GM21576 (cell line): ENCODE results near the gene HELT.
"Not testable (repeated sequence)": the region's sequence is repeated elsewhere in the genome, so short reads cannot be mapped to it uniquely, and the experiment has no call there.

Source experiments
- ATAC-seq: cut with Tn5 transposase; IDR thresholded peaks from one replicate; pipeline ENCODE4 v1.9.1; 2021; ENCODE audit warnings: mild to moderate bottlenecking, moderate library complexity; ENCODE audit not compliant: unreplicated experiment

The HELT gene

GRCh38 chr4:185017964-185018772 is at the start of gene HELT:
Gene HELT (plus strand): TSS chr4:185018490. CDS start chr4:185018929, 439 bp downstream.
- no peak for ATAC-seq

- ATAC-seq = no peak
These were observed 49.5 kb upstream of the HELT start for GRCh38 chr4:184968784-184969201.

GRCh38 chr4:184969610-184970009 is 48.7 kb upstream of the HELT start:
- ATAC-seq = no peak

GRCh38 chr4:184972991-184973390 is 45.3 kb upstream of the HELT start:
- ATAC-seq = no peak

GRCh38 chr4:184976348-184976747 is 41.9 kb upstream of the HELT start:
- not testable (repeated sequence) for ATAC-seq

- ATAC-seq = no peak
These were observed 40.5 kb upstream of the HELT start for GRCh38 chr4:184977747-184978146.

- no peak for ATAC-seq
These were observed 40.1 kb upstream of the HELT start for GRCh38 chr4:184978211-184978610.

GRCh38 chr4:184979461-184980124 is 38.7 kb upstream of the HELT start:
- ATAC-seq = no peak

GRCh38 chr4:184980261-184980660 is 38.0 kb upstream of the HELT start:
- no peak for ATAC-seq

- ATAC-seq = peak; percentile 87
These were observed 34.5 kb upstream of the HELT start for GRCh38 chr4:184983672-184984356.

GRCh38 chr4:184987493-184988031 is 30.7 kb upstream of the HELT start:
- ATAC-seq = no peak

GRCh38 chr4:184988611-184989010 is 29.7 kb upstream of the HELT start:
- no peak for ATAC-seq

GRCh38 chr4:184989283-184989682 is 29.0 kb upstream of the HELT start:
- ATAC-seq = not testable (repeated sequence)

- not testable (repeated sequence) for ATAC-seq
These were observed 28.2 kb upstream of the HELT start for GRCh38 chr4:184990131-184990530.

GRCh38 chr4:184991860-184992259 is 26.4 kb upstream of the HELT start:
- no peak for ATAC-seq

- ATAC-seq = no peak
These were observed 25.9 kb upstream of the HELT start for GRCh38 chr4:184992422-184992821.

GRCh38 chr4:184993247-184993646 is 25.0 kb upstream of the HELT start:
- no peak for ATAC-seq

- ATAC-seq = no peak
These were observed 24.2 kb upstream of the HELT start for GRCh38 chr4:184994010-184994622.

GRCh38 chr4:184994623-184995010 is 23.7 kb upstream of the HELT start:
- ATAC-seq = no peak

- not testable (repeated sequence) for ATAC-seq
These were observed 20.6 kb upstream of the HELT start for GRCh38 chr4:184997656-184998055.

- no peak for ATAC-seq
These were observed 15.5 kb upstream of the HELT start for GRCh38 chr4:185002784-185003183.
